ENCODE results near the gene TCEANC2.
"Not testable (repeated sequence)": the region's sequence is repeated elsewhere in the genome, so short reads cannot be mapped to it uniquely, and the experiment has no call there.

Gene TCEANC2

DNA sequence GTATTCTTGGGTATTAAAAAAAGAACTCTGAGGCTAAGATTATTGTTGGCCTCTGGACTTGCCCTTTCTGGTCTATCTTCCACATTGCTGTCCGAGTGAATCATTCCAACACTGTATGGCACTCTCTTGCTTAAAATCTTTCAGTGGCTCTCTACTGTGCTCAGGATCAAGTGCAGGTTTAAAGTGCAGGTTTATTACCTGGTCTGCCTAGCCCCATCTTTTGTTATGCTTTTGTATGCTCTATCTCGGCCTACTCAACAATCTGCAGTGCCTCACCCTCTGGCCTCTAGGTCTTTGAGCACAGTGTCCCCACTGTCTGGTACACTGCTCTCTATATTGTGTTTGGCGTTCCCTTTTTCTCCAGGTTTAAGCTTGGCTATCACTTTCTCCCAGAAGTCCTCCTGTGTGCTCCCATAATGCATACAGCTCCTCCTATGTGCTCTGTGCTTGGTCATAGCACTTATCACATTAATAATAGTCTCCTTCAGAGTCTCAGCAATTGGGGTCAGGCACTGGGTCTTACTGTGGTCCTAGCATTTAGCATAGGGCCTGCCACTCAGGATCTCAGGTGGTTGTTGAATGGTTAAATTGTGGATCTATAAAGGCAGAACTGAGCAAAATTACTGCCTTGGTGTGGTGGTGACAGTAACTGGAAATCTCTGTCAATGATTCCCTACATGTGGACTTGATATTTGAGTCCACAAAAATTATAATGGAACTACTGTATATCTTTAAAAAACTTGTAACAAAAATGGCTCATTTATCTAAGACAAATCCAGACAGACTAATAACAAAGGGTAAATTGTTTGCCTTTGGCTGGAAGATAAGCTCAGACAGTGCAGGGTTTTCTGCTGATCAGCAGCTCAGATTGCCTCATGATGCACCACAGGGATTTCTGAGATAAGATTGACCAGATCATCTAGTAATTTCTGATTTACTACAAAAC lies 24.8 kb upstream of the TCEANC2 start:
- DNase-seq: peak; percentile 42

- DNase-seq: peak; percentile 53
These were observed 15.9 kb upstream of the TCEANC2 start for GRCh38 chr1:54037476-54037875.

GRCh38 chr1:54041806-54042205 lies 11.6 kb upstream of the TCEANC2 start:
- no peak for DNase-seq

GRCh38 chr1:54045496-54045895 lies 7.9 kb upstream of the TCEANC2 start:
- no peak for DNase-seq

- peak; percentile 43 for DNase-seq
These were observed 6.6 kb upstream of the TCEANC2 start for GRCh38 chr1:54046671-54047383.

GRCh38 chr1:54047384-54048305 lies 5.8 kb upstream of the TCEANC2 start:
- DNase-seq: no peak

DNA sequence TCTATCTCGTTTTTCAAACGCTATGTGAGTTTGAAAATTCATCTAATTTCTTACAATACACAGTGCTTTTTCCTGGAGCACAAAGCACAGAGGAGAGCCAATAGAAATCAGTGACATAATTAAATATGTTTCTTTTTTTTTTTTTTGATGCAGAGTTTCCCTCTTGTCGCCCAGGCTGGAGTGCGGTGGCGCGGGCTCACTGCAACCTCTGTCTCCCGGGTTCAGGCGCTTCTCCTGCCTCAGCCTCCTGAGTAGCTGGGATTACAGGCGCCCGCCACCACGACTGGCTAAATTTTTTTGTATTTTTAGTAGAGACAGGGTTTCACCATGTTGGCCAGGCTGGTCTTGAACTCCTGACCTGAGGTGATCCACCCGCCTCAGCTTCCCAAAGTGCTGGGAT lies 3.0 kb upstream of the TCEANC2 start:
- not testable (repeated sequence) for DNase-seq

DNA sequence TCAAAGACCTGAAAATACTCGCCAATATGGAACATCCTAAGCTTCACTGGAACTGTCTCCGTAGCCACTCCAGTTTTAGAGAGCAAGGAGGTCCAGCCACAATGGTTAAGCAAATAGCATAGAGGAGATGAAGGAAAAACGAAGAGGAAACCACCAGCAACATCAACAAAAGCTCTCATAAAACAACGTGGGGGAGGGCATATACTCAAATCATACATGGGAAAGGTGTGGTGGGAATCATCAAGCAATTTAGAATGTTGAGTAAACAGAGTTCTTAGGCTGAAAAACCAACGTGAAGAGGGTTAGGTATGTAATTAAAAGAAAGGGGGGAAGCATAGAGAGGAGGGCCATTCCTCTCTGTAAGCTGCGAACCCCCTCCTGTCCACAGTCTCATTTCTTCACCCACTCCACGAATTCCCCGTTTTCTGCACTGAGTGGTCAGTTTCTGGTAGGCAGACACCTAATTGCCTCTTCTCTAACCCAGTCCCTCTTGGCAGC lies 1.4 kb upstream of the TCEANC2 start:
- peak; percentile 87 for DNase-seq

- DNase-seq: no peak
These were observed 926 bp upstream of the TCEANC2 start for GRCh38 chr1:54052431-54052933.

DNA sequence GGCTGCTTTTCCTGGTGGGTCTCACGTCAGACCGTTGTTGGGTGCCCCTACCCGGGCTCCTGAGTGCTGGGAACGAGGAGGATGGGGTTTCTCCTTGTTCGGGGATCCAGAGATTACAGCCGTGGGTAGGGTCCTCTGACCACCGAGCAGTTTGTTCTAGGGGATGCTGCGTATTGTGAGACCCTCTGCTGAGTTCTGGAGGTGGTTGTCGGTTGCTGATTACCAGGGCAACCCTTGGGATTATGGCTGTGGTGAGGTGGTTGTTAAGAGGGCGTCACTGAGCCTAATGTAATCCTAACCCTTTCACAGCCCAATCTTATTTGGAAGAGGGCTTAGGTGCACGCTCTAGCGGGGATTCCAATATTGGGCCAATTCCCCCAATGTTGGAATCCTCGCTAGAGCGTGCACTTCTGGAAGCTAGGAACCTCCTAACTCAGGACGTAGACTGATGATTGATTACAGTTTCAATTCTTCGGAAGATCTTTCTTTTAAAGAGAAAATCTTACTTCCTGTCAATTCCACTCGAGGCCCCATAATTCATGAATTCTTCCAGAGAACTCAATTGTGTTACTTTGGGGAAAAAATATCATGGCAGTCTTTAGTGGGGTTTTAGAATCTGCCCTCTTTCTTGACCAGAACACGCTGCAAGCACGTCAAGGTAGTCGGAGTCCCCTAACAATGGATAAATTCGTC lies 483 bp downstream of the TCEANC2 start:
- DNase-seq: no peak

- DNase-seq: no peak
These were observed 986 bp downstream of the TCEANC2 start for GRCh38 chr1:54054438-54054749.

DNA sequence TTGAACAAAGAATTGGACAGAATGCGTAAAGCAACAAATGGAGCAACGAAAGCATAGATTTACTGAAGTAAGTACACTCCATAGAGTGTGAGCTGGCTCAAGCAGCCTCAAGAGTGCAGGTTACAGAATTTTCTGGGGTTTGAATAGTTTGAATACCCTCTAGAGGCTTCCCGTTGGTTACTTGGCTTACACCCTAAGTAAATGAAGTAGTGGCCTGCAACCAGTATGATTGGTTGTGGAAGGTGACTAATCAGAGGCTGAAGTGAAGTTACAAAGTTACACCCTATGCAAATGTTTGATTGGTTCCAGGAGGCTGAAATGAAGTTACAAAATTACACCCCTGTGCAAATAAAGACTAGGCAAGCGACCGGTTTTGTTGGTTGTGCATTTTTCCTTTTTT lies 10.9 kb downstream of the TCEANC2 start:
- DNase-seq: no peak

DNA sequence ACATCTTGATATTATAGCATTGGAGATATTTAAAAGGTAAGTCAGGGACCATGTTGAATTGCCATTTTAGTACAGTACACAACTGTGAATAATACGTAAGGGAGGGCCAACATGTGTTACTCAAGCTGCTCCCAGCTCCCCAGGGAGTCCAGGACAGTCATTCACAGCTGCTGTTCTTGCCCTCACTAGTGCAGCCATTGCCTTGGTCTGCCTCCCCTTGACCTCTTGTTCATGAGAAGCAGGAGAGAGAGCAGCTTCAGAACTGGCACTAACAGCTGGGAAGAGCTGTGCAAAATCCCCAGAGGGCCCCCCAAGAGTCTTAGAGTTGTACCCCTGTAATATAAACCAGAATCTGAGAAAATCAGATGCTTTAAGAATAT lies 16.4 kb downstream of the TCEANC2 start:
- no peak for DNase-seq

DNA sequence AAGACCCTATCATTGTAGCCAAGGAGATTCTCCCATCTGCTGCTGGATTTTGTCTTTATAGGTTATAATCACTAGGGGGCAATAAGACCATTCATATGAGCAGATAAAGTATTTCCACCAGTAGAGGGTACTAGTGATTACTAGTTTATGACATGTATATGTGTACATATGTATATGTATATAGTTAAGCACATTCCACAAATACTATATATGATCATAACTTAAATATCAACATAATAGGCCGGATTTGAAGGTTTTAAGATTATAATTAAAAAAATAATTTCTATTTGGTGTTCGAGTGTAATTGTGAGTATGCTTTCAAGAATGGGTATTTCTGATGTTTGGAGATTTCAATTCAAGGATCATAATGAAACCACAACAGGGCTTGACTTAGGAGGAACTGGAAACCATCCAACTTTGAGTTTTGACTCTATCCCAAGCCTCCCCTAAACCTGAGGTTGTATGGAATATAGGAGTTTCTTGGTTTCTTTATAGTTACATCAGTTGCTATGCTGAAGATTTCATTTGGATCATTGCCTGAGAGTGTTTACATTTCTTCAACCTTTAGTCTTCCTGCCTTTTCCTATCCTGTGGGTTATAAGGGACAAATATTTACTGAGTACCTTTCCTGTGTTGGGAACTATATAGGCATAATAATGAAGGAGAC lies 16.9 kb downstream of the TCEANC2 start:
- peak; percentile 83 for DNase-seq

- DNase-seq: no peak
These were observed 24.0 kb downstream of the TCEANC2 start for GRCh38 chr1:54077359-54077758.

DNA sequence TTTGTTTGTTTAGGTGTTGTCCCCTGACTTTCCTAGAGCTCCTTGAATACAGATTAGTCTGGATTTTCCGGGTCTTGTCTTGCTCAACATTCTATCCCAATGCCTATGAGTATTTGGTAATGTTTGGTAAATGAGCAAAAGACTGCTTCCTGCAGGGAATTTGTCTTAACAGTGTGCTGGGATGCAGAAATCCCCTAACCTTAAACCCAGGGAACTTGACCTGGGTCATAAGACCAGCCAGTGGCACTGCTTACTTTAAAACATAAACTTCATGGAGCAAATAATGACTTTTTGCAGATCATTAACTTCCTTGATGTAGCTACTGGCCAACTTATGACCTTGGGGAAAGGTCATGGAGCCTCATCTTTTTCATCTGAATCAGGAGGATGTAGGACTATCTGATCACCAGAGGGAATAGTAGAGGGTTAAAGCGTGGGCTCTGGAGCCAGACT lies 27.2 kb downstream of the TCEANC2 start:
- no peak for DNase-seq

DNA sequence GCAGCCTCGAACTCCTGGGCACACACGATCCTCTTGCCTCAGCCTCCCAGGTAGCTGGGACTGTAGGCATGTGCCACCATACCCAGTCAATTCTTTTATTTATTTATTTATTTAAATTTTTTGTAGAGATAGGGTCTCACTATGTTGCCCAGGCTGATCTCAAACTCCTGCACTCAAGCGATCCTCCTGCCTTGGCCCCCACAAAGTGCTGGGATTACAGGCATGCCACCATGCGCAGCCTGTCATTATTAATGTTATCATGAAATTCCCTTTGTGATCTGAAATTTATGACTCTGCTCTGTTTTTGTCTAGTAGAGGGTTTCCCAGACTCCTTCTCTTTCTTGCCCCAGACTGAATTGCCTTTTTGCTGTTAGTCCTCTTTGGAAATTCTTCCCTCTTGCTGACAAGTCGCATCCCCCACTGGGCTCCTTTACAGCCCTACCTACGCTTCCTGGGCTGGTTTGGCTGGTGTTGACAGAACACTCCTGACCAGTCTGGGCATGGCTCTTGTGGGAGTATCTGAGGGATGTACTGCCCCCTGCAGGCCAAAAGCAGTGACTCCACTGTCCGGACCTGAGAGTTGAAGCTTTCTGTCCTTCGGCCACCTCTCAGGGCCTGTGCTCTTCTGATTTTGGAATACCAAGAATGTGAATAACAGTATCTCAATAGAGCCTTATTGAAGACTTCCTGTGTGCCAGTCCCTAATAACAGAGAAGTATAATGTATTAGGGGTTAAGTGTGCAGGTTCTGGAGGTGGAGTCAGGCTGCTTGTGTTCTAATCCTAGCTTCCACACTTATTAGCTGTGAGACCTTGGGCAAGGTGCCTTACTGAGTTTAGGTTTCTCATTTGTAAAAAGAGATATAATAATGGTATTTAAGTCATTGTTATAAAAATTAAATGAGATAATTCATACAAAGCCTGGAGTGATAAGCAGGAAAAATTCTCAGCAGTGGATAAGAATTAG lies 28.2 kb downstream of the TCEANC2 start:
- DNase-seq: peak; percentile 89

GRCh38 chr1:54084794-54085193 lies 31.4 kb downstream of the TCEANC2 start:
- no peak for DNase-seq

DNA sequence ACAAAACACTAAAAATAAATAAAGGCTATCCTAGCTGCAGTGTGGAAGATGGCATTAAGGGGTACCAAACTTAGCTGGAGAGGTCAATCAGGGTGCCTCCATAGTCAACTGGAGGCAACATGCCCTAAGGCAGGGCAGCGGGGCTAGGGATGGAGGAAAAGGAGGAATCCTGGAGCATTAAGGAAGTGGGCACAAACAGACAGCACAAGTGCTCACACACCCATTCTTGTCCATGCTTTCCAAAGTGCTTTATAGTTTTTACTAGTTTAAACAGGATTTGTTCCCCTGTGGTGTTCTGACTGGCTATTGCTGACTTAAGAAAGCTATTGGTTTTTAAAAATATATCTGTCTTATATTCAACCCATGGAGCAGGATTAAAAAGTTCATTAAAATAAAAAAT lies 33.3 kb downstream of the TCEANC2 start:
- DNase-seq: no peak

DNA sequence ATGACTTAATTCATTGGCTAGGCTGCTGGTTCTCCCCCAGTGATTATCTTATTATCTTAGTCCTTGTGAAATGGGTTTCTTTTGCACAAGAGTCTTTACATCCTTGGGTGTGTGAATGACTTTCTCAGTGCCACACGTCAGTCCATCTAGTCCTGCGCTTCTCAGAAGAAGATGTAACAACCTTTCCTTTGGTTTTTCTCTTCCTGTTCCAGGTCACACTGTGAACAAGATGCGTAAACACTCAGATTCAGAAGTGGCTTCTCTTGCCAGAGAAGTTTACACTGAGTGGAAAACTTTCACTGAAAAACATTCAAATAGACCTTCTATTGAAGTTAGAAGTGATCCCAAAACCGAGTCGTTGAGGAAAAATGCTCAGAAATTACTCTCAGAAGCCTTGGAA lies 35.0 kb downstream of the TCEANC2 start:
- DNase-seq: no peak

Data from NCI-H2029 treated with DMSO at 0.1 percent for 48 hours (cell line).